PC-3 (cell line): Measurements from ENCODE around the gene EZR.

Experiments
- EZH2 ChIP-seq: fragments of 300-600 bp; sonication (generic); IDR thresholded peaks from one replicate; pipeline ENCODE4 v1.6.1; 2017; ENCODE audit warnings: antibody characterized with exemption, mild to moderate bottlenecking, low read length; ENCODE audit not compliant: unreplicated experiment
- EZH2phosphoT487 ChIP-seq: fragments of 300-600 bp; sonication (generic); IDR thresholded peaks from 2 replicates; pipeline ENCODE4 v1.6.1; 2018; ENCODE audit warnings: mild to moderate bottlenecking, antibody characterized with exemption, low read length, borderline replicate concordance
- TF ChIP-seq, protein P1 (sequence below): fragments of 300-600 bp; sonication (generic); conservative IDR thresholded peaks from 2 replicates; pipeline ENCODE4 v1.5.1; 2017; ENCODE audit warnings: antibody characterized with exemption, low read depth, mild to moderate bottlenecking, low read length

DNA sequence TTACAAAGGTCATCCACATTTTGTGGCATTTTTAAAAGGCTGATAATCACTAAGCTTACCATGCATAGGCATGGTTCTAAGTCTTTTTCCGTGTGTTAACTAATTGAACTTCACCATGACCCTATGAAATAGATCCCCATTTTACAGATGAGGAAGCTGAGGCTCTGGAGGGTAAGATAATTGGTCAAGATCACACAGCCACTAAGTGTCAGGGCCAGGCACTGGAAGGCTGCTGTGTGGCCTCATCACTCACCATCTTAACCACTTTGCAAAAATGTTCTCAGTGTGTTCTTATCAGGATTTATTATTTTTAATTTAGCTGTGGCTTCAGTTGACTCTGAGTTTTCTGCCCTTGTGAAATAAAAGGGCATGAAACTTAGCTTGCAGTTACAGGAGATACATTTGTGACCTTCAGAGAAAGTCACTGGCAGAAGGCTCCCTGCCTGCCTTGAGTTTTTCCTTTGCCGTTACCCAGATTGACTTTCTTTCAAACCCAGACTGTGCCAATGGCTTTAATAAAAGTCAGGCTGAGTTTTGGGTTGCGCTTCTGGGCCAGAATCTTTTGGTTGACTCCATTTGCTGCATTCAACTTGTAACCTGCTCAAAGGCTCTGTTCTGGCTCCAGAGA is 82.0 kb downstream of the EZR start:
- TF ChIP-seq, protein P1, sequence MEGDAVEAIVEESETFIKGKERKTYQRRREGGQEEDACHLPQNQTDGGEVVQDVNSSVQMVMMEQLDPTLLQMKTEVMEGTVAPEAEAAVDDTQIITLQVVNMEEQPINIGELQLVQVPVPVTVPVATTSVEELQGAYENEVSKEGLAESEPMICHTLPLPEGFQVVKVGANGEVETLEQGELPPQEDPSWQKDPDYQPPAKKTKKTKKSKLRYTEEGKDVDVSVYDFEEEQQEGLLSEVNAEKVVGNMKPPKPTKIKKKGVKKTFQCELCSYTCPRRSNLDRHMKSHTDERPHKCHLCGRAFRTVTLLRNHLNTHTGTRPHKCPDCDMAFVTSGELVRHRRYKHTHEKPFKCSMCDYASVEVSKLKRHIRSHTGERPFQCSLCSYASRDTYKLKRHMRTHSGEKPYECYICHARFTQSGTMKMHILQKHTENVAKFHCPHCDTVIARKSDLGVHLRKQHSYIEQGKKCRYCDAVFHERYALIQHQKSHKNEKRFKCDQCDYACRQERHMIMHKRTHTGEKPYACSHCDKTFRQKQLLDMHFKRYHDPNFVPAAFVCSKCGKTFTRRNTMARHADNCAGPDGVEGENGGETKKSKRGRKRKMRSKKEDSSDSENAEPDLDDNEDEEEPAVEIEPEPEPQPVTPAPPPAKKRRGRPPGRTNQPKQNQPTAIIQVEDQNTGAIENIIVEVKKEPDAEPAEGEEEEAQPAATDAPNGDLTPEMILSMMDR: no peak
- TF ChIP-seq EZH2phosphoT487: no peak
- no peak for TF ChIP-seq EZH2
